LoVo (cell line): ENCODE data around the gene TCF7L2.

Experiments
- DNase-seq: peaks from one replicate; pipeline ENCODE4 v3.0.0-alpha.2; 2016; ENCODE audit warnings: low spot score

The TCF7L2 gene

GRCh38 chr10:112948196-112948595, 1.9 kb upstream of the TCF7L2 start:
- no peak for DNase-seq

DNA sequence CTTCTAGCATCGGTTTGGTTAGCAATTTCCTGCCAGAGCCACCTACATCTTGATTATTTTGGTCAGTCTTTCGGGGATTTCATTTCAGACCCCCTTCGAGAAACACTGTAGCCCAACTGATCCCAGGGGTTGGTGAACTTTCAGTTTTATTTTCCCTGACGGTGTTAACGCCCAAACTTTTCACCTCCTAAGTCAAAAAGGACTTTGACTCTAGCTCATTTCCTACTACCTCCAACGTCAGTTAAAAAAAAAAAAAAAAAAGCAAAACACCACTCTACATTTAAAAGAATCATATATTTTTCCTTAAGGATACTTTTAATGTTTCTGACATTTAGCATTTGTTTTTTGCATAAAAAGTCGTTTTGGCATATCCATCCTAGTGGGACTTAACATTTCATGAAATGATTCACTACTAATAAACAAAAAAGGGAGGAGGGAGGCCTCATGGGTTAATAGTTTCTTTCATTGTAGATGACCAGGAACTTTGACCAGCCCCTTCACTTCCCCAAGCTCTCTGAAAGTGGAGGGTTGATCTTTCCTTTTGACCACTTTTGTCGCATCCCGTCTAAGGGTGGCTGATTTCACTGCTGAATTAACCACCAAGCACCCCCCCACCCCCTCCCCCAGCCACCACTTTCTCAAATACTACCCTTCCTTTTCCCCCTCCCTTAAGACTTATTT, 764 bp upstream of the TCF7L2 start:
- peak; percentile 67 for DNase-seq

- no peak for DNase-seq
These were observed 789 bp downstream of the TCF7L2 start for GRCh38 chr10:112950714-112951358.

GRCh38 chr10:112951359-112952281, 1.6 kb downstream of the TCF7L2 start:
- peak; percentile 66 for DNase-seq

DNA sequence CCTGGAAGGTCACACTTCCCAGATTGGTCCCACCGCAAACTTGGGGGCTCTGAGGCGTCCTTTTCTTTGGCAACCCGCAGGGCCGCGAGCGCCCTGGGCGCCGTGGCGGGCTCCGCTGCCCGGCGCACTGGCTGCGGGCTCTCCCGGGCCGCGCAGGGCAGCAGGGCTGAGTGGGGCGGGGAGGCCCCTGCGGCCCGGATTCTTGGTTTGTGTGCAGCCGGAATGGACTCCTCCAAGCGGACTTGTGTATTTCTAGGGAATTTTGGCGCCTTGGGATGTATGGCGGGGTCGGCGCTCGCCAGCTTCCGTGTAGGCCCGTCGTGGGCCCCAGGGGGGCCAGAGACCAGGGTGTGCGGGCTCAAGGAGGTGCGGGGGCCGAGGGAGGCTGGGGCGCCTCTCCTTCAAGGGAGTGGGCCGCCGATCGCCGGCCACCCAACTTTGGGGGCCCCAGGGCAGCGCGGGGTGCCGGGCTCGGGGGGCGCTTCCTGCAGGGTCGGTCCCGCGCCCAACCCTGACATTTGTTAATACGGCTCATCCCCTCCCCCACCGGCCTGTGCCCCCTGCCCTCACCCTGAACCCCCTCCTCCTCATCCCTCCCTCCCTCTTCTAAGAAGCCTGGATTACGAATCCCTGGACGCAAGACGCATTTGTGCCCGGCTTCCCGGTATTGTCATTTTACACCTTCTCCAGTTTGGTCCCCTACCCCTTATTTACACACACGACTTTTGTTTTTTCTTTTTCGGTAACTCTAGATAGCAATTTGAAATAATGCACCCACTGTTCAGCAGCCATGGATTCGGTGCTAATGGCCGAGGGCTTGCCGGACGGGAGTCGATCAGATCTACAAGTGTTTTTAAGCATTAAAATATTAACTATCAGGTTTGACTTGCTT, 2.5 kb downstream of the TCF7L2 start:
- no peak for DNase-seq

- no peak for DNase-seq
These were observed 3.4 kb downstream of the TCF7L2 start for GRCh38 chr10:112953174-112954159.

DNA sequence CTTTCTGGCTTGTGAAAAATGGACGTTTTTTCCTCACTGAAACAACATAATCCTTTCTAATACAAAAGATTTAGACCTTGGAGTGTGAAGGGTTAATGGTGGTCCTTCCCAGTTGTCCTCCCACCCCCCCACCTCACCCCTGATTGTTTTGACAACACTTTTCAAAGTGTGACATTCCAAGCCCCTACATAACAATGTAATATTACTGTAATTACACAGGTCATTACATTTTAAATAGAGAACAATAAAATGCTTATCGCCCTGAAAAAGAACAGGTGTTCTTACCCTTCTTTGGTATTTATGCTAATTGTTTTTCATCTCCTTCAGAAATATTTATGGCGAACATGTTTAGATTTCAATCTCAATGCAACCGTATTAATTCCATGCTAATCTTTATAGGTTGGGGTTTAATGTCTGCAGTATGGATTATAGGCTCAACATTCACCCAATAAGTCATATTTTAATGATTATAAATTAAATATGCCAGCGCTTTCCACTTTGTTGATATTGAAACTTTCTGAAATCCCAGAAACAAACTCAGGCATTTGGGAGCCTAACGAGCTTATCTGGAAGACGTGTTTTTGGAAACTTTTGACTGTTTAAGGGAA, 5.0 kb downstream of the TCF7L2 start:
- no peak for DNase-seq

GRCh38 chr10:112955582-112956421, 5.8 kb downstream of the TCF7L2 start:
- DNase-seq = peak; percentile 65

GRCh38 chr10:112956631-112957350, 6.7 kb downstream of the TCF7L2 start:
- DNase-seq = peak; percentile 55

- DNase-seq = no peak
These were observed 7.6 kb downstream of the TCF7L2 start for GRCh38 chr10:112957640-112958092.

GRCh38 chr10:112958275-112958995, 8.4 kb downstream of the TCF7L2 start:
- no peak for DNase-seq

DNA sequence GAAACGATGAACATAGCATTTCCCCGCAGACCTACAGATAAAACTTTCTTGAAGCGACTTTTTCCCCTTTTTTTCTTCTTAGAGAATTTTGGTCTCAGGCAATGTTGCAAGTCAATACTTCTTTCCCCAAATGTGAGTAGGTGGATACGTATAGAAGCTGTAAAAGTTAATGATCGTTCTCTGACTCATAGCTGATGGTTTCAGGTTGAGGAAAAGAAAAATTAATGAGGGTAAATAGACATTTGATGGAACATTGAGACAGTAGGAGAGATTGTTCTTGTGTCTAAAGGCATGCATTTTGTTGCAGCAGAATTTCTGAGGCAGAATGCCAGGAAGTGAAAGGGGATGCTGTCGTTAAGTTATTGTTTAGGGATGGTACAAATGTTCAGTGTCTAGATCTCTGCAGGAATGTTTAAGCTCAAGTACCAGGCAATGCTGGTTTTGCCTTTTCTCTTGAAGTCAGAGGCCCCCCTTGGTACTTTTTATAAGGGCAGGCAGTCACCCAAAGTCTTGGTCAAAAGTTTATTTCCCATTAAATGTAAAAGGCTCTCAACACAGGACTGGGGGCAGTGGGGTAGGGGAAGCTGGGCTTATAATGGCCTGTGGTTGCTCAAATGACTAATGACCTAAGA, 9.3 kb downstream of the TCF7L2 start:
- peak; percentile 70 for DNase-seq

DNA sequence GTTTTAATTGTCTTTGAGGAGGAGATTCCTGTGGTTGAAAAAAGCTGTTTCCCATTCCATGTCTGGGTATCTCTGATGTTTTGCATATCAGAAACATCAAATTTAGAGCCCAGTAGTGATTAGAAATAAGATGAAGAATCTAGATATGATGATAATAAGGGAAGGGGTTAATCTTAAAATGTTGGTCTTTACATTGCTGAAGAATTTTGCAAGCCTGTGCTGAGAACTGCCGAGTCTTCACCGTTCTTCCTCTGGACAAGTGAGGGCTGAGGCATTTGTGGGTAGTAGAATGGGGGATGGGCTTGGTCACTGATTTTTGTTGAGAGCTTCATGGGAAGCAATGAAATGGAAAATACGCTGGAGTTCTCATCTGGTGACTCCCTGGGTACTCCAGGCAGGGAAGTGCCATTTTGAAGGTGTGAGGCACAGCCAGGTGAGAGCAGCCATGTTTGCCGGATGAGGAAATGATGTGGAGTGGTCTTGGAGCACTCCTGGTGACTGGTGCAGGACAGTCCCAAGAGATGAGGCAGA, 10.2 kb downstream of the TCF7L2 start:
- DNase-seq = no peak

- no peak for DNase-seq
These were observed 11.6 kb downstream of the TCF7L2 start for GRCh38 chr10:112961609-112962008.

DNA sequence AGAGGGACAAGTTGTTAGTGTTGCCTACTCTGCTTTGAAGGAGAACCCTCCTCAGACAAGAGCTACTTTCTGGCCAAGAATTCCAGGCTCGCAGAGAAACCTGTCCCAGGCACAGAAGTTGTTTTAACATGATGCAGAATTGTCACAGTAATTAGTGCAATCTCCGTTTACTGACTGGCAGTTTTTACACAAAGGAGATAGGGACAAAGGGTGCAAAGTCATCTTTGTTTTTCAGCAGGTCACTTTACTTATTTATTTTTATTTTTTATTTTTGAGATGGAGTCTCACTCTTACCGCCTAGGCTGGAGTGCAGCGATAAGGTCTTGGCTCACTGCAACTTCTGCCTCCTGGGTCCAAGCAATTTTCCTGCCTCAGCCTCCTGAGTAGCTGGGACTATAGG, 12.3 kb downstream of the TCF7L2 start:
- DNase-seq = no peak

DNA sequence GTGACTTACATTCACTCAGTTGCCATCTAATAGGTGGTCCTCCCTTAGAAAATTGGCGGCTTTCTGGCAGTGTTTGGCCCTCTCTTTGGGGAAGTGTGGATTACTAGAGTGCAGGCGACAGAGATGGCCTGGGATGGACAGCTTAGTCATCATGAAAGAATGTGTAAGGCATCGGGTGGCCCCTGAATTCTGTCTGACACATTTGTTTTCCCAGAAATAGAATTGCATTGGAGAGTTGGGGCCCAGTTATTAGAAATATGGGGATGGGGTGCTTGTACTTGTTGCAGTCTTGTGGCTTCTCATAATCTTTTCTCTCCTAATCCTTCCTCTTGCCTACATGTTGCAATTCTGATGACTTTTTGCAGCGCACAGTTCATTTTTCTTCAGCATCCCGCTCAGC, 13.8 kb downstream of the TCF7L2 start:
- DNase-seq = peak; percentile 22

- DNase-seq = no peak
These were observed 14.4 kb downstream of the TCF7L2 start for GRCh38 chr10:112964482-112964881.
